ENCODE measurements around the gene SEC31B. TPM values are rescaled to one million over a fixed set of nuclear protein-coding genes. Genes with fewer than 3 reads are reported as not detected.

SEC31B gene
- polyA plus RNA-seq, 3 donors, result 0.05 to 50.2 (median 0.09) TPM

DNA sequence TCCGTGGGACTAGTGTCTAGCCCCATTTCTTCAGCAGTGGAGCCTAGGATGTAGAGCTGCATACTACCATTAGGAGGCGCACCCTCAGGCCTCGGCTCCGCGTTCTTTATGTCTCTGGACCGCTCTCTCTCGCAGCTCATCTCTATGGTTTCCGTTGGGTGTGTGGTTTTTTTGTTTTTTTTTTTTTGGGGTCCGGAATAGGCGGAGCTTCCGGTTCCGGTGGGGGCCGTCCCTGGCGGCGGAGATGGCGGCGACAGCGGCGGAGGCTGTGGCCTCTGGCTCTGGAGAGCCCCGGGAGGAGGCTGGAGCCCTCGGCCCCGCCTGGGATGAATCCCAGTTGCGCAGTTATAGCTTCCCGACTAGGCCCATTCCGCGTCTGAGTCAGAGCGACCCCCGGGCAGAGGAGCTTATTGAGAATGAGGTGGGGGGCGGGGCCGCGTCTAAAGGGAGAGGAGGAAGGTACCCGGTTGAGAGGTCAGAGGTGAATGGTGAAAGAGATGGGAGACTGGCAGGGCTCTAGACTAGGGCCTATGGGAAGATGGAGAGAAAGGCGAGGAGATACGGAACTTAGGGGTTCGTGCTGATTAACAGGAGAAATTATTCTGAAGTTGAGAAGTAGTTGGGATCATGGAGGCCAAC is 16.2 kb upstream of the SEC31B start, which contains the start of gene HIF1AN:
HIF1AN (plus strand) TSS at position 229 of the 639 bp plus-strand sequence; CDS start at position 245, 16 bp downstream.
- no peaks in the 10 kb centered on the region for H3K9me3 ChIP-seq (replicated peaks in 1 of 2; ENCODE audit: control insufficient read depth in 1 of 2, insufficient read depth in 1 of 2, low read length in 2 of 2)
- H3K4me1 Mint-ChIP-seq, result no peaks in the 10 kb centered on the region
- H4K20me1 ChIP-seq (ENCODE audit: insufficient read depth, low read length), result no peaks in the 10 kb centered on the region
- H3K4me2 ChIP-seq (replicated peaks; ENCODE audit: extremely low read depth, low read length, poor library complexity, severe bottlenecking), result peak within 1 kb of the TSS; percentile 83
- H3K4me3 Mint-ChIP-seq, result no peak within 1 kb of the TSS
- no peaks in the 10 kb centered on the region for H3K27me3 Mint-ChIP-seq (ENCODE audit: low read depth in 3 of 3)
- H3K27ac Mint-ChIP-seq, result peak within 1 kb of the TSS in 3 of 7 donors; percentile 21 to 79 (median 60)
- peaks cover 17 to 27% of the 10 kb centered on the region in 2 donors for H3K4me1 ChIP-seq (ENCODE audit: control insufficient read depth in 1 of 2, insufficient read depth in 2 of 2, low read length in 2 of 2)
- peaks cover 34% of the 10 kb centered on the region for H3K79me2 ChIP-seq (ENCODE audit: insufficient read depth, low read length)
- H3K27ac ChIP-seq (ENCODE audit: low read depth in 1 of 2, low read length in 2 of 2), result peak within 1 kb of the TSS; percentile 8 to 79
- H2AFZ ChIP-seq (ENCODE audit: insufficient read depth, low read depth, low read length, poor library complexity, severe bottlenecking), result peak within 1 kb of the TSS; percentile 95
- peak within 1 kb of the TSS; percentile 73 for H3K9ac ChIP-seq (ENCODE audit: insufficient read depth, low read length, poor library complexity, severe bottlenecking)
- H3K4me3 ChIP-seq (replicated peaks in 1 of 3; ENCODE audit: low read depth in 2 of 3, low read length in 3 of 3), result peak within 1 kb of the TSS; percentile 75 to 97 (median 90)
- peak; percentile 92 to 96 (median 94) for DNase-seq
- 0% methylated on average over 32 of the region's 35 CpGs for WGBS (ENCODE audit: insufficient coverage)
- intact Hi-C loops (cut with micrococcal nuclease), result no loop called here
- peaks cover 0 to 5% (median 0%) of the 10 kb centered on the region in 7 donors for H3K9me3 Mint-ChIP-seq
- no peaks in the 10 kb centered on the region for H3K27me3 ChIP-seq (ENCODE audit: control insufficient read depth in 2 of 2, insufficient read depth in 2 of 2, low read length in 2 of 2)
- TF ChIP-seq, protein P1, sequence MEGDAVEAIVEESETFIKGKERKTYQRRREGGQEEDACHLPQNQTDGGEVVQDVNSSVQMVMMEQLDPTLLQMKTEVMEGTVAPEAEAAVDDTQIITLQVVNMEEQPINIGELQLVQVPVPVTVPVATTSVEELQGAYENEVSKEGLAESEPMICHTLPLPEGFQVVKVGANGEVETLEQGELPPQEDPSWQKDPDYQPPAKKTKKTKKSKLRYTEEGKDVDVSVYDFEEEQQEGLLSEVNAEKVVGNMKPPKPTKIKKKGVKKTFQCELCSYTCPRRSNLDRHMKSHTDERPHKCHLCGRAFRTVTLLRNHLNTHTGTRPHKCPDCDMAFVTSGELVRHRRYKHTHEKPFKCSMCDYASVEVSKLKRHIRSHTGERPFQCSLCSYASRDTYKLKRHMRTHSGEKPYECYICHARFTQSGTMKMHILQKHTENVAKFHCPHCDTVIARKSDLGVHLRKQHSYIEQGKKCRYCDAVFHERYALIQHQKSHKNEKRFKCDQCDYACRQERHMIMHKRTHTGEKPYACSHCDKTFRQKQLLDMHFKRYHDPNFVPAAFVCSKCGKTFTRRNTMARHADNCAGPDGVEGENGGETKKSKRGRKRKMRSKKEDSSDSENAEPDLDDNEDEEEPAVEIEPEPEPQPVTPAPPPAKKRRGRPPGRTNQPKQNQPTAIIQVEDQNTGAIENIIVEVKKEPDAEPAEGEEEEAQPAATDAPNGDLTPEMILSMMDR (IDR thresholded peaks at IDR 0.05), result peak; percentile 84
- H3K36me3 Mint-ChIP-seq, result peaks cover 23 to 38% of the 10 kb centered on the region in 2 donors
- H3K36me3 ChIP-seq (replicated peaks in 1 of 2; ENCODE audit: control insufficient read depth in 1 of 2, insufficient read depth in 2 of 2, low read length in 2 of 2), result peaks cover 24 to 33% of the 10 kb centered on the region in 2 donors

DNA sequence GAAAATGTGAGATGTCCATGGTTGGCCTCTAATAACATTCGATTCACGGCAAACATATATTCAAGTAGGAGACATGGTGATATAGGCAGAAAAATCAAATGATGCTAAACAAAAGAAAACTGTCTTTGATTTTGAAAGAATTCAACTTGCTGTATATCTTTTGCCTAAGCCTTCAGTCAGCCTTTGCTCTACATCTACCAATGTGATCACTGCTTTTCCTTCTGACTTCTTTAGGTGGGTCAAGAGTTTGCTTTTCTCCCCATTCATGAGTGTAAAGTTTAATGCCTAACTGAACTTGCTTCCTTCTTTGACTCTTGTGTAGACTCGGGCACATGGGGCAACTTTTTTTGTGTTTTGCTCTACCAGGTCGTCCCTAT is 15.7 kb upstream of the SEC31B start:
- peaks cover 0 to 5% (median 0%) of the 10 kb centered on the region in 7 donors for H3K9me3 Mint-ChIP-seq
- H3K4me3 Mint-ChIP-seq, result no peak overlapping the region
- H3K79me2 ChIP-seq (ENCODE audit: insufficient read depth, low read length), result peaks cover 34% of the 10 kb centered on the region
- H4K20me1 ChIP-seq (ENCODE audit: insufficient read depth, low read length), result no peaks in the 10 kb centered on the region
- WGBS (ENCODE audit: insufficient coverage), result 67% methylated on average over 3 of the region's 4 CpGs
- H3K36me3 ChIP-seq (replicated peaks in 1 of 2; ENCODE audit: control insufficient read depth in 1 of 2, insufficient read depth in 2 of 2, low read length in 2 of 2), result peaks cover 19 to 28% of the 10 kb centered on the region in 2 donors
- H3K9me3 ChIP-seq (replicated peaks in 1 of 2; ENCODE audit: control insufficient read depth in 1 of 2, insufficient read depth in 1 of 2, low read length in 2 of 2), result no peaks in the 10 kb centered on the region
- no peak overlapping the region for H3K27ac Mint-ChIP-seq
- peak overlapping the region; percentile 75 to 97 (median 90) for H3K4me3 ChIP-seq (replicated peaks in 1 of 3; ENCODE audit: low read depth in 2 of 3, low read length in 3 of 3)
- peak overlapping the region; percentile 83 for H3K4me2 ChIP-seq (replicated peaks; ENCODE audit: extremely low read depth, low read length, poor library complexity, severe bottlenecking)
- H3K4me1 ChIP-seq (ENCODE audit: control insufficient read depth in 1 of 2, insufficient read depth in 2 of 2, low read length in 2 of 2), result peaks cover 17 to 28% of the 10 kb centered on the region in 2 donors
- H3K36me3 Mint-ChIP-seq, result peaks cover 18 to 33% of the 10 kb centered on the region in 2 donors
- no peaks in the 10 kb centered on the region for H3K27me3 Mint-ChIP-seq (ENCODE audit: low read depth in 3 of 3)
- H2AFZ ChIP-seq (ENCODE audit: insufficient read depth, low read depth, low read length, poor library complexity, severe bottlenecking), result peak overlapping the region; percentile 95
- H3K27ac ChIP-seq (ENCODE audit: low read depth in 1 of 2, low read length in 2 of 2), result peak overlapping the region in 1 of 2 donors; percentile 79
- TF ChIP-seq, protein P1 (IDR thresholded peaks at IDR 0.05), result no peak
- no peak for DNase-seq
- H3K9ac ChIP-seq (ENCODE audit: insufficient read depth, low read length, poor library complexity, severe bottlenecking), result peak overlapping the region; percentile 73
- intact Hi-C loops (cut with micrococcal nuclease), result no loop called here
- H3K27me3 ChIP-seq (ENCODE audit: control insufficient read depth in 2 of 2, insufficient read depth in 2 of 2, low read length in 2 of 2), result no peaks in the 10 kb centered on the region
- H3K4me1 Mint-ChIP-seq, result peaks cover under 1% of the 10 kb centered on the region

All from CD14-positive monocyte (primary cell).